SK-N-MC (cell line): Measurements from ENCODE around the gene MRPL39.

ENCODE experiments used
- DNase-seq: peaks from one replicate; pipeline ENCODE4 v3.0.0-alpha.2; 2011; ENCODE audit warnings: low read depth, low spot score
- H3K27ac ChIP-seq: fragments of 200-600 bp; sonication (generic); 2 replicates; pipeline ENCODE4 v1.5.1; 2016; ENCODE audit warnings: mixed run types
- H3K36me3 ChIP-seq: fragments of 200-600 bp; sonication (generic); 2 replicates; pipeline ENCODE4 v1.6.1; 2017; ENCODE audit warnings: antibody characterized with exemption, low read length, mixed read lengths; ENCODE audit not compliant: insufficient read depth
- H3K4me3 ChIP-seq: fragments of 200-600 bp; sonication (generic); 2 replicates; pipeline ENCODE4 v1.5.1; 2016
- H3K9ac ChIP-seq: fragments of 200-600 bp; sonication (generic); 2 replicates; pipeline ENCODE4 v1.8.0; 2017; ENCODE audit warnings: mixed run types, mixed read lengths; ENCODE audit not compliant: insufficient read length
- H3K9me3 ChIP-seq: fragments of 200-600 bp; sonication (generic); 2 replicates; pipeline ENCODE4 v1.6.1; 2017; ENCODE audit warnings: low read depth, mild to moderate bottlenecking, antibody characterized with exemption, low read length, moderate library complexity, mixed read lengths
- EZH2 ChIP-seq: fragments of 200-600 bp; sonication (generic); IDR thresholded peaks from one replicate; pipeline ENCODE4 v1.6.1; 2017; ENCODE audit warnings: antibody characterized with exemption
- FOXP2 ChIP-seq: optimal IDR thresholded peaks from 2 replicates; pipeline ENCODE3; 2011; ENCODE audit warnings: mild to moderate bottlenecking, moderate library complexity; ENCODE audit not compliant: insufficient read depth; ENCODE audit errors: extremely low read length, control extremely low read depth
- POLR2AphosphoS5 ChIP-seq: IDR thresholded peaks from 2 replicates; pipeline ENCODE4 v1.6.1; 2012; ENCODE audit warnings: mild to moderate bottlenecking, low read depth, low read length, borderline replicate concordance

The MRPL39 gene

GRCh38 chr21:25625036-25625435 is 17.8 kb upstream of the MRPL39 start:
- TF ChIP-seq POLR2AphosphoS5 (no peak), FOXP2 (no peak), EZH2 (no peak)
- Histone ChIP-seq H3K27ac (no peak overlapping the region), H3K36me3 (no peaks in the 10 kb centered on the region), H3K4me3 (no peak overlapping the region), H3K9me3 (no peaks in the 10 kb centered on the region), H3K9ac (no peak overlapping the region)
- DNase-seq = no peak

GRCh38 chr21:25624511-25624910 is 17.2 kb upstream of the MRPL39 start:
- no peaks in the 10 kb centered on the region for H3K9me3 ChIP-seq
- no peak overlapping the region for H3K9ac ChIP-seq
- H3K36me3 ChIP-seq = no peaks in the 10 kb centered on the region
- TF ChIP-seq EZH2 (no peak), FOXP2 (no peak), POLR2AphosphoS5 (no peak)
- no peak overlapping the region for H3K27ac ChIP-seq
- H3K4me3 ChIP-seq = no peak overlapping the region
- DNase-seq = no peak

- TF ChIP-seq POLR2AphosphoS5 = no peak
- no peak for TF ChIP-seq FOXP2
- no peak for TF ChIP-seq EZH2
- Histone ChIP-seq H3K36me3 (no peaks in the 10 kb centered on the region), H3K9ac (no peak overlapping the region), H3K27ac (no peak overlapping the region), H3K9me3 (no peaks in the 10 kb centered on the region), H3K4me3 (no peak overlapping the region)
- no peak for DNase-seq
Observed at GRCh38 chr21:25619198-25619597, 11.9 kb upstream of the MRPL39 start.

GRCh38 chr21:25615880-25616279 is 8.6 kb upstream of the MRPL39 start:
- no peak overlapping the region for H3K4me3 ChIP-seq
- H3K27ac ChIP-seq = no peak overlapping the region
- H3K36me3 ChIP-seq = no peaks in the 10 kb centered on the region
- DNase-seq = no peak
- no peak for TF ChIP-seq POLR2AphosphoS5
- no peak for TF ChIP-seq EZH2
- H3K9ac ChIP-seq = no peak overlapping the region
- H3K9me3 ChIP-seq = no peaks in the 10 kb centered on the region

GRCh38 chr21:25614441-25614840 is 7.2 kb upstream of the MRPL39 start:
- H3K36me3 ChIP-seq = no peaks in the 10 kb centered on the region
- no peak overlapping the region for H3K9ac ChIP-seq
- no peak for DNase-seq
- no peaks in the 10 kb centered on the region for H3K9me3 ChIP-seq
- H3K27ac ChIP-seq = no peak overlapping the region
- no peak overlapping the region for H3K4me3 ChIP-seq
- TF ChIP-seq FOXP2 (no peak), POLR2AphosphoS5 (no peak), EZH2 (no peak)

- no peak overlapping the region for H3K27ac ChIP-seq
- no peaks in the 10 kb centered on the region for H3K9me3 ChIP-seq
- H3K9ac ChIP-seq = peak overlapping the region; percentile 69
- H3K4me3 ChIP-seq = peak overlapping the region; percentile 86
- peaks cover 29% of the 10 kb centered on the region for H3K36me3 ChIP-seq
- peak; percentile 81 for DNase-seq
- TF ChIP-seq FOXP2 = no peak
- no peak for TF ChIP-seq EZH2
- TF ChIP-seq POLR2AphosphoS5 = no peak
Observed at GRCh38 chr21:25608044-25608737, 910 bp upstream of the MRPL39 start.

- H3K36me3 ChIP-seq = peaks cover 74% of the 10 kb centered on the region
- no peak overlapping the region for H3K4me3 ChIP-seq
- no peak overlapping the region for H3K9ac ChIP-seq
- no peak overlapping the region for H3K27ac ChIP-seq
- TF ChIP-seq EZH2 = no peak
- TF ChIP-seq FOXP2 = no peak
- TF ChIP-seq POLR2AphosphoS5 = no peak
- no peak for DNase-seq
- H3K9me3 ChIP-seq = no peaks in the 10 kb centered on the region
Observed at GRCh38 chr21:25589887-25590286, 17.4 kb downstream of the MRPL39 start.

GRCh38 chr21:25586791-25587190 is 20.5 kb downstream of the MRPL39 start:
- no peak overlapping the region for H3K27ac ChIP-seq
- H3K9ac ChIP-seq = no peak overlapping the region
- no peak for DNase-seq
- no peaks in the 10 kb centered on the region for H3K9me3 ChIP-seq
- no peak for TF ChIP-seq POLR2AphosphoS5
- H3K36me3 ChIP-seq = peaks cover 49% of the 10 kb centered on the region
- H3K4me3 ChIP-seq = no peak overlapping the region

- H3K27ac ChIP-seq = no peak overlapping the region
- TF ChIP-seq FOXP2 (no peak), POLR2AphosphoS5 (no peak), EZH2 (no peak)
- DNase-seq = no peak
- H3K9ac ChIP-seq = no peak overlapping the region
- peaks cover 45% of the 10 kb centered on the region for H3K36me3 ChIP-seq
- no peaks in the 10 kb centered on the region for H3K9me3 ChIP-seq
- H3K4me3 ChIP-seq = no peak overlapping the region
Observed at GRCh38 chr21:25586326-25586725, 21.0 kb downstream of the MRPL39 start.
